WTC11 (cell line): ENCODE measurements around the gene SLC5A9. TPM values are rescaled to one million over a fixed set of nuclear protein-coding genes. Genes with fewer than 3 reads are reported as not detected.

Experiments
- ATAC-seq: fragments of 200-7000 bp; cut with Tn5 transposase; 2 replicates; pipeline ENCODE4 v1.10.0; 2021; ENCODE audit warnings: mild to moderate bottlenecking, moderate library complexity
- CTCF ChIA-PET: fragments of 300-600 bp; sonication (Branson Sonifier 250); formaldehyde crosslinking; loops from one replicate; lab custom pipeline; 2021; ENCODE audit warnings: antibody characterized with exemption; lab: Charles Lee
- POLR2A ChIA-PET: fragments of 350-600 bp; sonication (Branson Sonifier 250); formaldehyde crosslinking; loops from one replicate; lab custom pipeline; 2021; ENCODE audit warnings: antibody characterized with exemption; lab: Charles Lee
- DNase-seq: peaks from one replicate; pipeline ENCODE4 v3.0.0; 2021; ENCODE audit warnings: low spot score
- H3K27ac Mint-ChIP-seq: 2 replicates; pipeline ENCODE4 v1.8.0; 2021; ENCODE audit warnings: mixed read lengths
- H3K27me3 Mint-ChIP-seq: 2 replicates; pipeline ENCODE4 v1.8.0; 2021; ENCODE audit warnings: low read depth, mild to moderate bottlenecking, moderate library complexity, mixed read lengths
- H3K36me3 Mint-ChIP-seq: 2 replicates; pipeline ENCODE4 v1.8.0; 2021; ENCODE audit warnings: mixed read lengths
- H3K4me1 Mint-ChIP-seq: 2 replicates; pipeline ENCODE4 v1.8.0; 2022; ENCODE audit warnings: mixed read lengths
- H3K4me3 Mint-ChIP-seq: 2 replicates; pipeline ENCODE4 v1.8.0; 2021; ENCODE audit warnings: mild to moderate bottlenecking, moderate library complexity, mixed read lengths
- H3K9me3 Mint-ChIP-seq: 2 replicates; pipeline ENCODE4 v1.8.0; 2021; ENCODE audit warnings: mixed read lengths
- ATF1 ChIP-seq: sonication (generic); formaldehyde crosslinking; IDR thresholded peaks from 2 replicates; pipeline ENCODE4 v1.8.1; 2023; ENCODE audit warnings: mild to moderate bottlenecking, moderate library complexity, missing genetic modification reagents
- CDX4 ChIP-seq: fragments of 250-450 bp; sonication (Bioruptor Pico); IDR thresholded peaks from 2 replicates; pipeline ENCODE4 v1.9.0; 2021; ENCODE audit warnings: moderate library complexity, mild to moderate bottlenecking, inconsistent platforms, borderline replicate concordance
- CREB1 ChIP-seq: sonication (generic); formaldehyde crosslinking; IDR thresholded peaks from 2 replicates; pipeline ENCODE4 v1.8.0; 2023; ENCODE audit warnings: mild to moderate bottlenecking, missing genetic modification reagents
- CTCF ChIP-seq: fragments of 200-600 bp; IDR thresholded peaks from 2 replicates; pipeline ENCODE4 v1.8.0; 2022; ENCODE audit warnings: antibody characterized with exemption
- ETV6 ChIP-seq: sonication (generic); formaldehyde crosslinking; IDR thresholded peaks from 2 replicates; pipeline ENCODE4 v1.8.1; 2022; ENCODE audit warnings: mild to moderate bottlenecking, missing genetic modification reagents
- FOXJ3 ChIP-seq: sonication (generic); formaldehyde crosslinking; IDR thresholded peaks from 2 replicates; pipeline ENCODE4 v1.9.0; 2021; ENCODE audit warnings: missing genetic modification reagents, mild to moderate bottlenecking, borderline replicate concordance
- GRHL2 ChIP-seq: fragments of 250-450 bp; sonication (Bioruptor Pico); IDR thresholded peaks from 2 replicates; pipeline ENCODE4 v1.8.0; 2022; ENCODE audit warnings: mild to moderate bottlenecking, moderate library complexity; ENCODE audit not compliant: insufficient replicate concordance, severe bottlenecking
- HMGA2 ChIP-seq: fragments of 250-450 bp; sonication (Bioruptor Pico); IDR thresholded peaks from 2 replicates; pipeline ENCODE4 v1.4.0; 2021; ENCODE audit warnings: mild to moderate bottlenecking, moderate library complexity
- RORB ChIP-seq: fragments of 250-450 bp; sonication (Bioruptor Pico); IDR thresholded peaks from 2 replicates; pipeline ENCODE4 v1.9.0; 2021; ENCODE audit warnings: mild to moderate bottlenecking
- ZNF317 ChIP-seq: sonication (generic); formaldehyde crosslinking; IDR thresholded peaks from 2 replicates; pipeline ENCODE4 v1.8.1; 2023; ENCODE audit warnings: low read depth, mild to moderate bottlenecking, moderate library complexity, missing genetic modification reagents, borderline replicate concordance
- ZSCAN18 ChIP-seq: fragments of 250-450 bp; sonication (Bioruptor Pico); IDR thresholded peaks from 2 replicates; pipeline ENCODE4 v2.1.2; 2022; ENCODE audit warnings: mild to moderate bottlenecking, moderate library complexity
- total RNA-seq: library from RNA; stranded (reverse); gene quantifications from 3 replicates; pipeline ENCODE4 v1.2.3, GENCODE V29; 2021
- TF ChIP-seq, protein P1 (sequence below): fragments of 250-450 bp; sonication (Bioruptor Pico); IDR thresholded peaks from 2 replicates; pipeline ENCODE4 v1.9.0; 2021; ENCODE audit warnings: mild to moderate bottlenecking, borderline replicate concordance
- TF ChIP-seq, protein P2 (sequence below): sonication (generic); formaldehyde crosslinking; IDR thresholded peaks from 2 replicates; pipeline ENCODE4 v1.8.0; 2023; ENCODE audit warnings: mild to moderate bottlenecking, missing genetic modification reagents
- TF ChIP-seq, protein P3 (sequence below): sonication (generic); formaldehyde crosslinking; IDR thresholded peaks from 2 replicates; pipeline ENCODE4 v1.8.1; 2023; ENCODE audit warnings: mild to moderate bottlenecking, missing genetic modification reagents, borderline replicate concordance
- TF ChIP-seq, protein P4 (sequence below): sonication (generic); formaldehyde crosslinking; conservative IDR thresholded peaks from 2 replicates; pipeline ENCODE4 v1.8.1; 2023; ENCODE audit warnings: mild to moderate bottlenecking, low read depth, missing genetic modification reagents, moderate library complexity

The SLC5A9 gene
- total RNA-seq, 1 experiment from 2014 or later, result 0.22 TPM

DNA sequence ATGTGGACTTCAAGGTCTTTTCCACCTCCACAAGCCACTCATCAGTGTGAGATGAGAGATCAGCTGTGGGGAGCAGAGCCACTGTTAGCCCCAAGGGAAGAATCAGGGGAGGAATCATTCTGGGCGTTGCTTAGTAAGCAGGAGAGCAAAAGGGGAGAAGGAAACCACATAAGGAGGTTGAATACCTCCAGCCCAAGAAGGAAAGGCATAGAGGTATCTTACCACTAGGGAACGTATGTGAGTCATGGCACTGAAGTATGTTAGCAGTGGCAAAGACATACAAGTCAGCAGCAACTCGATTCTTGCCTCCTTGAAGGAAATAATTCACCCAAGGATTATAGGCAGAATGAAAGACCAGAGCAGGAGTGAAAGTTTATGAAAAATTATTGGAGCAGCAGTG is 31.6 kb upstream of the SLC5A9 start (continued):
- TF ChIP-seq, protein P1, sequence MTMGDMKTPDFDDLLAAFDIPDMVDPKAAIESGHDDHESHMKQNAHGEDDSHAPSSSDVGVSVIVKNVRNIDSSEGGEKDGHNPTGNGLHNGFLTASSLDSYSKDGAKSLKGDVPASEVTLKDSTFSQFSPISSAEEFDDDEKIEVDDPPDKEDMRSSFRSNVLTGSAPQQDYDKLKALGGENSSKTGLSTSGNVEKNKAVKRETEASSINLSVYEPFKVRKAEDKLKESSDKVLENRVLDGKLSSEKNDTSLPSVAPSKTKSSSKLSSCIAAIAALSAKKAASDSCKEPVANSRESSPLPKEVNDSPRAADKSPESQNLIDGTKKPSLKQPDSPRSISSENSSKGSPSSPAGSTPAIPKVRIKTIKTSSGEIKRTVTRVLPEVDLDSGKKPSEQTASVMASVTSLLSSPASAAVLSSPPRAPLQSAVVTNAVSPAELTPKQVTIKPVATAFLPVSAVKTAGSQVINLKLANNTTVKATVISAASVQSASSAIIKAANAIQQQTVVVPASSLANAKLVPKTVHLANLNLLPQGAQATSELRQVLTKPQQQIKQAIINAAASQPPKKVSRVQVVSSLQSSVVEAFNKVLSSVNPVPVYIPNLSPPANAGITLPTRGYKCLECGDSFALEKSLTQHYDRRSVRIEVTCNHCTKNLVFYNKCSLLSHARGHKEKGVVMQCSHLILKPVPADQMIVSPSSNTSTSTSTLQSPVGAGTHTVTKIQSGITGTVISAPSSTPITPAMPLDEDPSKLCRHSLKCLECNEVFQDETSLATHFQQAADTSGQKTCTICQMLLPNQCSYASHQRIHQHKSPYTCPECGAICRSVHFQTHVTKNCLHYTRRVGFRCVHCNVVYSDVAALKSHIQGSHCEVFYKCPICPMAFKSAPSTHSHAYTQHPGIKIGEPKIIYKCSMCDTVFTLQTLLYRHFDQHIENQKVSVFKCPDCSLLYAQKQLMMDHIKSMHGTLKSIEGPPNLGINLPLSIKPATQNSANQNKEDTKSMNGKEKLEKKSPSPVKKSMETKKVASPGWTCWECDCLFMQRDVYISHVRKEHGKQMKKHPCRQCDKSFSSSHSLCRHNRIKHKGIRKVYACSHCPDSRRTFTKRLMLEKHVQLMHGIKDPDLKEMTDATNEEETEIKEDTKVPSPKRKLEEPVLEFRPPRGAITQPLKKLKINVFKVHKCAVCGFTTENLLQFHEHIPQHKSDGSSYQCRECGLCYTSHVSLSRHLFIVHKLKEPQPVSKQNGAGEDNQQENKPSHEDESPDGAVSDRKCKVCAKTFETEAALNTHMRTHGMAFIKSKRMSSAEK (CRISPR knock-in tag), result no peak
- TF ChIP-seq, protein P2, sequence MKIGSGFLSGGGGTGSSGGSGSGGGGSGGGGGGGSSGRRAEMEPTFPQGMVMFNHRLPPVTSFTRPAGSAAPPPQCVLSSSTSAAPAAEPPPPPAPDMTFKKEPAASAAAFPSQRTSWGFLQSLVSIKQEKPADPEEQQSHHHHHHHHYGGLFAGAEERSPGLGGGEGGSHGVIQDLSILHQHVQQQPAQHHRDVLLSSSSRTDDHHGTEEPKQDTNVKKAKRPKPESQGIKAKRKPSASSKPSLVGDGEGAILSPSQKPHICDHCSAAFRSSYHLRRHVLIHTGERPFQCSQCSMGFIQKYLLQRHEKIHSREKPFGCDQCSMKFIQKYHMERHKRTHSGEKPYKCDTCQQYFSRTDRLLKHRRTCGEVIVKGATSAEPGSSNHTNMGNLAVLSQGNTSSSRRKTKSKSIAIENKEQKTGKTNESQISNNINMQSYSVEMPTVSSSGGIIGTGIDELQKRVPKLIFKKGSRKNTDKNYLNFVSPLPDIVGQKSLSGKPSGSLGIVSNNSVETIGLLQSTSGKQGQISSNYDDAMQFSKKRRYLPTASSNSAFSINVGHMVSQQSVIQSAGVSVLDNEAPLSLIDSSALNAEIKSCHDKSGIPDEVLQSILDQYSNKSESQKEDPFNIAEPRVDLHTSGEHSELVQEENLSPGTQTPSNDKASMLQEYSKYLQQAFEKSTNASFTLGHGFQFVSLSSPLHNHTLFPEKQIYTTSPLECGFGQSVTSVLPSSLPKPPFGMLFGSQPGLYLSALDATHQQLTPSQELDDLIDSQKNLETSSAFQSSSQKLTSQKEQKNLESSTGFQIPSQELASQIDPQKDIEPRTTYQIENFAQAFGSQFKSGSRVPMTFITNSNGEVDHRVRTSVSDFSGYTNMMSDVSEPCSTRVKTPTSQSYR, result no peak
- TF ChIP-seq, all 79 proteins: peak for 0

DNA sequence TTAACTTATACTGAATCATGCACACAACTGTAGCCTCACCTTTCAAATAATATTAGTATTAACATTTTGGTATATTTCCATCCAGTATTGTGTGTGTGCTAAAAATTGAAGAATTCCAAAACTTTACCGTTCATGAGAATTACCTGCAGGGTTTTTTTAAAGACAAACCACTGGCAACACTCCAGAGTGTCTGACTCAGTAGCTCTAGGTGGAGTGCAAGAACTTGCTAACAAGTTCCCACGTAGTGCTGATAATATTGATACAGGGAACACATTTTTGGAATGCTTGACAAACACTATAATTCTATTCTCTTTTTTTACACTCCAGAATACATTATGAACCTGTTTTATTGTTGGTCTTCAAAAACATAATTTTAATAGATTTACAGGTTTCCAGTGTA is 27.7 kb upstream of the SLC5A9 start:
- ChIA-PET POLR2A (no interaction called here), CTCF (interaction anchor here (3.2 kb wide), 1 partner anchor 101 kb away, joined by 11 read pairs; no protein-coding TSS in a partner anchor)
- peaks cover 22% of the 10 kb centered on the region for H3K27me3 Mint-ChIP-seq
- no peak overlapping the region for H3K4me3 Mint-ChIP-seq
- peaks cover 27% of the 10 kb centered on the region for H3K9me3 Mint-ChIP-seq
- TF ChIP-seq ETV6 (CRISPR knock-in tag) (no peak), RORB (CRISPR knock-in tag) (no peak), ZSCAN18 (CRISPR knock-in tag) (no peak), CREB1 (CRISPR knock-in tag) (no peak), CDX4 (CRISPR knock-in tag) (no peak), GRHL2 (CRISPR knock-in tag) (no peak)
- TF ChIP-seq, protein P3, sequence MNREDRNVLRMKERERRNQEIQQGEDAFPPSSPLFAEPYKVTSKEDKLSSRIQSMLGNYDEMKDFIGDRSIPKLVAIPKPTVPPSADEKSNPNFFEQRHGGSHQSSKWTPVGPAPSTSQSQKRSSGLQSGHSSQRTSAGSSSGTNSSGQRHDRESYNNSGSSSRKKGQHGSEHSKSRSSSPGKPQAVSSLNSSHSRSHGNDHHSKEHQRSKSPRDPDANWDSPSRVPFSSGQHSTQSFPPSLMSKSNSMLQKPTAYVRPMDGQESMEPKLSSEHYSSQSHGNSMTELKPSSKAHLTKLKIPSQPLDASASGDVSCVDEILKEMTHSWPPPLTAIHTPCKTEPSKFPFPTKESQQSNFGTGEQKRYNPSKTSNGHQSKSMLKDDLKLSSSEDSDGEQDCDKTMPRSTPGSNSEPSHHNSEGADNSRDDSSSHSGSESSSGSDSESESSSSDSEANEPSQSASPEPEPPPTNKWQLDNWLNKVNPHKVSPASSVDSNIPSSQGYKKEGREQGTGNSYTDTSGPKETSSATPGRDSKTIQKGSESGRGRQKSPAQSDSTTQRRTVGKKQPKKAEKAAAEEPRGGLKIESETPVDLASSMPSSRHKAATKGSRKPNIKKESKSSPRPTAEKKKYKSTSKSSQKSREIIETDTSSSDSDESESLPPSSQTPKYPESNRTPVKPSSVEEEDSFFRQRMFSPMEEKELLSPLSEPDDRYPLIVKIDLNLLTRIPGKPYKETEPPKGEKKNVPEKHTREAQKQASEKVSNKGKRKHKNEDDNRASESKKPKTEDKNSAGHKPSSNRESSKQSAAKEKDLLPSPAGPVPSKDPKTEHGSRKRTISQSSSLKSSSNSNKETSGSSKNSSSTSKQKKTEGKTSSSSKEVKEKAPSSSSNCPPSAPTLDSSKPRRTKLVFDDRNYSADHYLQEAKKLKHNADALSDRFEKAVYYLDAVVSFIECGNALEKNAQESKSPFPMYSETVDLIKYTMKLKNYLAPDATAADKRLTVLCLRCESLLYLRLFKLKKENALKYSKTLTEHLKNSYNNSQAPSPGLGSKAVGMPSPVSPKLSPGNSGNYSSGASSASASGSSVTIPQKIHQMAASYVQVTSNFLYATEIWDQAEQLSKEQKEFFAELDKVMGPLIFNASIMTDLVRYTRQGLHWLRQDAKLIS (CRISPR knock-in tag), result no peak
- no peak overlapping the region for H3K27ac Mint-ChIP-seq
- no peaks in the 10 kb centered on the region for H3K4me1 Mint-ChIP-seq
- no peak for ATAC-seq
- DNase-seq, result no peak
- peaks cover 24% of the 10 kb centered on the region for H3K36me3 Mint-ChIP-seq

DNA sequence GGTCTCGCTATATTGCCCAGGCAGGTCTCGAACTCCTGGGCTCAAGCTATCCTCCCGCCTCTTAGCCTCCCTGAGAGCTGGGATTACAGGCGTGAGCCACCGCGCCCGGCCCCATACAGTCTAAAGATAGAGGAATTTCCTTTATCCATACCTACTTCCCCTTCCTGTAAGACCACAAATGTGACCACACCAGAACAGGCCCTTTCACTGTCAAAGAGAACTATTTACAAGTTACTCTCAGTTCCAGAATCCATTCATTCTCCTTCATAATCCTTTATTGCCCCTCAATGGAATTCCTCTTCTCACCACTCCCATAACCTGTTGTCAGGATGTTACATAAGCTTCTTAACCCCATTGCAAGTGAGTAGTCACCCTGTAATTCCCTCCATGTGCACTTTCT is 26.3 kb upstream of the SLC5A9 start:
- Mint-ChIP-seq H3K27ac (no peak overlapping the region), H3K4me3 (no peak overlapping the region), H3K9me3 (peaks cover 13% of the 10 kb centered on the region), H3K36me3 (peaks cover 12% of the 10 kb centered on the region), H3K4me1 (no peaks in the 10 kb centered on the region), H3K27me3 (peaks cover 11% of the 10 kb centered on the region)
- DNase-seq (no peak), ATAC-seq (no peak)
- POLR2A ChIA-PET, result no interaction called here
- CTCF ChIA-PET, result interaction anchor here (0.6 to 3.2 kb wide), 2 partner anchors 102 to 337 kb away, joined by 4 to 11 read pairs; no protein-coding TSS in a partner anchor
- TF ChIP-seq FOXJ3 (no peak), HMGA2 (no peak), ATF1 (CRISPR knock-in tag) (no peak), ZNF317 (CRISPR knock-in tag) (no peak), CTCF (no peak)
- TF ChIP-seq, protein P4, sequence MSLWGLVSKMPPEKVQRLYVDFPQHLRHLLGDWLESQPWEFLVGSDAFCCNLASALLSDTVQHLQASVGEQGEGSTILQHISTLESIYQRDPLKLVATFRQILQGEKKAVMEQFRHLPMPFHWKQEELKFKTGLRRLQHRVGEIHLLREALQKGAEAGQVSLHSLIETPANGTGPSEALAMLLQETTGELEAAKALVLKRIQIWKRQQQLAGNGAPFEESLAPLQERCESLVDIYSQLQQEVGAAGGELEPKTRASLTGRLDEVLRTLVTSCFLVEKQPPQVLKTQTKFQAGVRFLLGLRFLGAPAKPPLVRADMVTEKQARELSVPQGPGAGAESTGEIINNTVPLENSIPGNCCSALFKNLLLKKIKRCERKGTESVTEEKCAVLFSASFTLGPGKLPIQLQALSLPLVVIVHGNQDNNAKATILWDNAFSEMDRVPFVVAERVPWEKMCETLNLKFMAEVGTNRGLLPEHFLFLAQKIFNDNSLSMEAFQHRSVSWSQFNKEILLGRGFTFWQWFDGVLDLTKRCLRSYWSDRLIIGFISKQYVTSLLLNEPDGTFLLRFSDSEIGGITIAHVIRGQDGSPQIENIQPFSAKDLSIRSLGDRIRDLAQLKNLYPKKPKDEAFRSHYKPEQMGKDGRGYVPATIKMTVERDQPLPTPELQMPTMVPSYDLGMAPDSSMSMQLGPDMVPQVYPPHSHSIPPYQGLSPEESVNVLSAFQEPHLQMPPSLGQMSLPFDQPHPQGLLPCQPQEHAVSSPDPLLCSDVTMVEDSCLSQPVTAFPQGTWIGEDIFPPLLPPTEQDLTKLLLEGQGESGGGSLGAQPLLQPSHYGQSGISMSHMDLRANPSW (CRISPR knock-in tag), result no peak
